Hepatocyte (in vitro differentiated cells): Measurements from ENCODE around the gene DNMT3B.

ENCODE experiments used
- EZH2 ChIP-seq: fragments of 200-600 bp; sonication (generic); IDR thresholded peaks from 2 replicates; pipeline ENCODE4 v1.6.1; 2016; ENCODE audit warnings: antibody characterized with exemption, mild to moderate bottlenecking, borderline replicate concordance
- EZH2phosphoT487 ChIP-seq: fragments of 200-600 bp; sonication (generic); IDR thresholded peaks from one replicate; pipeline ENCODE4 v1.6.1; 2018; ENCODE audit warnings: antibody characterized with exemption, mild to moderate bottlenecking, low read depth, moderate library complexity; ENCODE audit not compliant: unreplicated experiment, severe bottlenecking
- TF ChIP-seq, protein P1 (sequence below): fragments of 200-600 bp; sonication (generic); IDR thresholded peaks from 2 replicates; pipeline ENCODE4 v1.5.1; 2016; ENCODE audit warnings: antibody characterized with exemption, mild to moderate bottlenecking; ENCODE audit not compliant: poor library complexity

DNA sequence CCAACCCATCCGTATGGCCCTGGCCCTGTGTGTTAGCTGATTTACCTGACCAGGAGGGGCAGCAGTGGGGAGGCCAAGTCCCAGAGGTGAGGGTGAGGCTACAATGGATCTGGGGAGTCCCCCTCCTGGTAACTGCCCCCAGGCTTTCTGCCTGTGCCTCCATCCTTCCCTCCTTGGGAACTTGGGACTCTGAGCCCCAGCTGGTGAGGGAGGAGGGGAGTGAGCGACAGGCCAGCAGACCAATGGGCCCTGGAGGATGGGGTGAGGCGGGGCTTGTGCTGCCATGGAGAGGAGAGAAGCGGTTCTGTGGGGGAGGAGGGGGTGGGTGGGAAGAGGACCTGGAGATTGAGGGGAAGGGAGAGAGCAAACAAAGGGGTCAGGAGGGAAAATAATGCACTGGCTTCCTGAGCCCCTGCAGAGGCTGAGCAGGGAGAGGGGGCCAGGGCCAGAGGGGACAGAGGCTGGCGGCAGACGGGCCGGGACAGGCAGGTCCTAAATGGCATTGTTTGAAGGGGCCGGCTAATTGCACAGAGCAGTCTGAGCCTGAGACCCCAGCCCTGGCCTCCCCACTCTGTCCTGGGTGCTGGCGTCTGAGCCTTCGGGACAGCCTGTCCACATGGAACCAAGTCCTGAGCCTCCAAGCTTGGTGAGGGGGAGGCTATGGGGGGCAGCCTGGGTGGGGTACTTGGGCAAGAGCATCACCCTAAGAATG, 17.5 kb downstream of the DNMT3B start:
- TF ChIP-seq, protein P1, sequence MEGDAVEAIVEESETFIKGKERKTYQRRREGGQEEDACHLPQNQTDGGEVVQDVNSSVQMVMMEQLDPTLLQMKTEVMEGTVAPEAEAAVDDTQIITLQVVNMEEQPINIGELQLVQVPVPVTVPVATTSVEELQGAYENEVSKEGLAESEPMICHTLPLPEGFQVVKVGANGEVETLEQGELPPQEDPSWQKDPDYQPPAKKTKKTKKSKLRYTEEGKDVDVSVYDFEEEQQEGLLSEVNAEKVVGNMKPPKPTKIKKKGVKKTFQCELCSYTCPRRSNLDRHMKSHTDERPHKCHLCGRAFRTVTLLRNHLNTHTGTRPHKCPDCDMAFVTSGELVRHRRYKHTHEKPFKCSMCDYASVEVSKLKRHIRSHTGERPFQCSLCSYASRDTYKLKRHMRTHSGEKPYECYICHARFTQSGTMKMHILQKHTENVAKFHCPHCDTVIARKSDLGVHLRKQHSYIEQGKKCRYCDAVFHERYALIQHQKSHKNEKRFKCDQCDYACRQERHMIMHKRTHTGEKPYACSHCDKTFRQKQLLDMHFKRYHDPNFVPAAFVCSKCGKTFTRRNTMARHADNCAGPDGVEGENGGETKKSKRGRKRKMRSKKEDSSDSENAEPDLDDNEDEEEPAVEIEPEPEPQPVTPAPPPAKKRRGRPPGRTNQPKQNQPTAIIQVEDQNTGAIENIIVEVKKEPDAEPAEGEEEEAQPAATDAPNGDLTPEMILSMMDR = no peak
- TF ChIP-seq EZH2 (no peak), EZH2phosphoT487 (no peak)
